ENCODE data around the gene ACAP2. TPM values are rescaled to one million over a fixed set of nuclear protein-coding genes. Genes with fewer than 3 reads are reported as not detected.

Gene ACAP2
- total and polyA plus RNA-seq, 3 donors from 2014 or later = 31.6 to 78.2 (median 72.3) TPM

GRCh38 chr3:195226900-195227447 lies 215.8 kb downstream of the ACAP2 start:
- Histone ChIP-seq H3K9me3 (no peaks in the 10 kb centered on the region), H3K27me3 (no peaks in the 10 kb centered on the region), H3K4me1 (peaks cover 4% of the 10 kb centered on the region), H3K4me3 (no peak overlapping the region), H3K36me3 (ENCODE audit: low read depth, missing control alignments) (no peaks in the 10 kb centered on the region), H3K27ac (no peak overlapping the region)
- WGBS, 2 donors = 79 to 82% methylated on average over 8 to 9 of the region's 9 CpGs
- no peak for DNase-seq
- intact Hi-C loops (cut with DNase I; ENCODE audit: low total_unique reads) = no loop called here
- TF ChIP-seq, protein P1, sequence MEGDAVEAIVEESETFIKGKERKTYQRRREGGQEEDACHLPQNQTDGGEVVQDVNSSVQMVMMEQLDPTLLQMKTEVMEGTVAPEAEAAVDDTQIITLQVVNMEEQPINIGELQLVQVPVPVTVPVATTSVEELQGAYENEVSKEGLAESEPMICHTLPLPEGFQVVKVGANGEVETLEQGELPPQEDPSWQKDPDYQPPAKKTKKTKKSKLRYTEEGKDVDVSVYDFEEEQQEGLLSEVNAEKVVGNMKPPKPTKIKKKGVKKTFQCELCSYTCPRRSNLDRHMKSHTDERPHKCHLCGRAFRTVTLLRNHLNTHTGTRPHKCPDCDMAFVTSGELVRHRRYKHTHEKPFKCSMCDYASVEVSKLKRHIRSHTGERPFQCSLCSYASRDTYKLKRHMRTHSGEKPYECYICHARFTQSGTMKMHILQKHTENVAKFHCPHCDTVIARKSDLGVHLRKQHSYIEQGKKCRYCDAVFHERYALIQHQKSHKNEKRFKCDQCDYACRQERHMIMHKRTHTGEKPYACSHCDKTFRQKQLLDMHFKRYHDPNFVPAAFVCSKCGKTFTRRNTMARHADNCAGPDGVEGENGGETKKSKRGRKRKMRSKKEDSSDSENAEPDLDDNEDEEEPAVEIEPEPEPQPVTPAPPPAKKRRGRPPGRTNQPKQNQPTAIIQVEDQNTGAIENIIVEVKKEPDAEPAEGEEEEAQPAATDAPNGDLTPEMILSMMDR (IDR thresholded peaks at IDR 0.05) = no peak
- TF ChIP-seq POLR2A (IDR thresholded peaks at IDR 0.05) = no peak

DNA sequence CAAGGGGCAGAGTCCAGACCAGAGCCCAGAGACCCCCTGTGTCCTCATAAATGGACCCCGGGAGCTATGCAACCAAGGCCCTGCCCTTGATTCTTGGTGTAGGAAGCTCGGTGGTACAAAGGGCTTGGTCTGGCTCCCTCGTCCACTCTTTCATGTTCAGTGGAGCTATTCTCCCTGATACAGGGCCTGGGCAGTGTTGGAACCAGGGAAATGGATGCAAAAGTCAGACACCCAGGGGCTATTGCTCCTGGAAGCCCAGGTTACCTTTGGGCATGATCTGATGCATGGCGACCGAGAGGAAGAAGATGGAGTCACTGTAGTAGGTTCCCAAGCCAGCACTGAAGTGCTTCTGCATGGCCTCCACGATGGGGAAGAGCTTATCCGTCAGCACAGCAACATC lies 216.4 kb downstream of the ACAP2 start:
- no peak overlapping the region for H3K27ac ChIP-seq
- no peaks in the 10 kb centered on the region for H3K36me3 ChIP-seq (ENCODE audit: low read depth, missing control alignments)
- no peaks in the 10 kb centered on the region for H3K9me3 ChIP-seq
- TF ChIP-seq, protein P1 (IDR thresholded peaks at IDR 0.05) = no peak
- no peak for TF ChIP-seq POLR2A (IDR thresholded peaks at IDR 0.05)
- WGBS, 2 donors = 93 to 94% methylated on average over 7 of the region's 7 CpGs
- DNase-seq = no peak
- H3K27me3 ChIP-seq = no peaks in the 10 kb centered on the region
- intact Hi-C loops (cut with DNase I; ENCODE audit: low total_unique reads) = no loop called here
- no peak overlapping the region for H3K4me3 ChIP-seq
- H3K4me1 ChIP-seq = peaks cover 9% of the 10 kb centered on the region

- no peaks in the 10 kb centered on the region for H3K27me3 ChIP-seq
- H3K4me1 ChIP-seq = peaks cover 18% of the 10 kb centered on the region
- intact Hi-C loops (cut with DNase I; ENCODE audit: low total_unique reads) = no loop called here
- DNase-seq = no peak
- 87 to 97% methylated on average over 3 of the region's 3 CpGs for WGBS, 2 donors
- H3K27ac ChIP-seq = no peak overlapping the region
- no peak overlapping the region for H3K4me3 ChIP-seq
- no peaks in the 10 kb centered on the region for H3K9me3 ChIP-seq
- H3K36me3 ChIP-seq (ENCODE audit: low read depth, missing control alignments) = no peaks in the 10 kb centered on the region
- TF ChIP-seq POLR2A (IDR thresholded peaks at IDR 0.05) = no peak
- TF ChIP-seq, protein P1 (IDR thresholded peaks at IDR 0.05) = no peak
Measured at GRCh38 chr3:195224980-195225580, 217.7 kb downstream of the ACAP2 start.

Small RNA genes within 50 kb of the gene (small RNA-seq; reads per million reads assigned to genes)
- gene RF00019 = 0 reads per million in 2 donors

Other genes with a start within 250 kb of the ACAP2 start
- 10 to 100 TPM; 11.1 to 12.5 TPM for gene XXYLT1, start 171.9 kb downstream of the ACAP2 start, total RNA-seq
- 7.2 TPM for gene XXYLT1, start 171.9 kb downstream of the ACAP2 start, polyA plus RNA-seq (ENCODE audit: insufficient read depth, low read depth, low replicate concordance)
- gene PPP1R2, start 100.3 kb upstream of the ACAP2 start, total RNA-seq = 100 to 1,000 TPM; 109 to 129 TPM
- gene PPP1R2, start 100.3 kb upstream of the ACAP2 start, polyA plus RNA-seq (ENCODE audit: insufficient read depth, low read depth, low replicate concordance) = 132 TPM
- 10 to 100 TPM; 55.0 to 83.9 TPM for gene APOD, start 140.9 kb upstream of the ACAP2 start, total RNA-seq
- 99.8 TPM for gene APOD, start 140.9 kb upstream of the ACAP2 start, polyA plus RNA-seq (ENCODE audit: insufficient read depth, low read depth, low replicate concordance)

Measured in testis (tissue), 3 donors.